Measurements from ENCODE around the gene LMNTD2.

Gene LMNTD2

GRCh38 chr11:555780-556661 is 4.5 kb downstream of the LMNTD2 start:
- no peak for TF ChIP-seq CTCF (IDR thresholded peaks at IDR 0.05; ENCODE audit: low read depth, low read length, missing control alignments)
- no peak overlapping the region for H3K4me3 ChIP-seq (replicated peaks; ENCODE audit: low read depth, low read length)
- no peak for DNase-seq (ENCODE audit: extremely low read depth, low read depth)

- DNase-seq (ENCODE audit: extremely low read depth, low read depth): no peak
- TF ChIP-seq CTCF (IDR thresholded peaks at IDR 0.05; ENCODE audit: low read depth, low read length, missing control alignments): no peak
- H3K4me3 ChIP-seq (replicated peaks; ENCODE audit: low read depth, low read length): no peak overlapping the region
Observed at GRCh38 chr11:555227-555779, 5.2 kb downstream of the LMNTD2 start.

- peak; percentile 45 for TF ChIP-seq CTCF (IDR thresholded peaks at IDR 0.05; ENCODE audit: low read depth, low read length, missing control alignments)
- H3K4me3 ChIP-seq (replicated peaks; ENCODE audit: low read depth, low read length): no peak overlapping the region
- no peak for DNase-seq (ENCODE audit: extremely low read depth, low read depth)
Observed at GRCh38 chr11:554428-555226, 5.9 kb downstream of the LMNTD2 start.

- TF ChIP-seq CTCF (IDR thresholded peaks at IDR 0.05; ENCODE audit: low read depth, low read length, missing control alignments): no peak
- DNase-seq (ENCODE audit: extremely low read depth, low read depth): no peak
- no peak overlapping the region for H3K4me3 ChIP-seq (replicated peaks; ENCODE audit: low read depth, low read length)
Observed at GRCh38 chr11:553988-554340, 6.6 kb downstream of the LMNTD2 start.

- H3K4me3 ChIP-seq (replicated peaks; ENCODE audit: low read depth, low read length): no peak overlapping the region
- no peak for DNase-seq (ENCODE audit: extremely low read depth, low read depth)
- TF ChIP-seq CTCF (IDR thresholded peaks at IDR 0.05; ENCODE audit: low read depth, low read length, missing control alignments): no peak
Observed at GRCh38 chr11:553083-553987, 7.2 kb downstream of the LMNTD2 start.

GRCh38 chr11:551596-551995 is 8.9 kb downstream of the LMNTD2 start:
- DNase-seq (ENCODE audit: extremely low read depth, low read depth): no peak
- no peak overlapping the region for H3K4me3 ChIP-seq (replicated peaks; ENCODE audit: low read depth, low read length)
- no peak for TF ChIP-seq CTCF (IDR thresholded peaks at IDR 0.05; ENCODE audit: low read depth, low read length, missing control alignments)

Measured in HFF-Myc (cell line).